HS-5 (cell line): ENCODE measurements around the gene MKX.
"Not testable (repeated sequence)": the region's sequence is repeated elsewhere in the genome, so short reads cannot be mapped to it uniquely, and the experiment has no call there.

ENCODE experiments used
- DNase-seq: peaks from one replicate; pipeline ENCODE4 v3.0.0-alpha.2; 2012; ENCODE audit warnings: low read depth

MKX gene

GRCh38 chr10:27692663-27693062 is 53.0 kb downstream of the MKX start:
- DNase-seq, result no peak

GRCh38 chr10:27688991-27689390 is 56.6 kb downstream of the MKX start:
- no peak for DNase-seq

GRCh38 chr10:27688276-27688675 is 57.3 kb downstream of the MKX start:
- no peak for DNase-seq

GRCh38 chr10:27687743-27688142 is 57.9 kb downstream of the MKX start:
- DNase-seq, result no peak

- DNase-seq, result no peak
Observed at GRCh38 chr10:27687326-27687725, 58.3 kb downstream of the MKX start.

GRCh38 chr10:27685681-27686080 is 59.9 kb downstream of the MKX start:
- DNase-seq, result no peak

- no peak for DNase-seq
Observed at GRCh38 chr10:27683226-27683625, 62.4 kb downstream of the MKX start.

GRCh38 chr10:27681795-27682194 is 63.8 kb downstream of the MKX start:
- not testable (repeated sequence) for DNase-seq

- DNase-seq, result no peak
Observed at GRCh38 chr10:27680691-27681605, 64.7 kb downstream of the MKX start.

GRCh38 chr10:27680006-27680557 is 65.5 kb downstream of the MKX start:
- no peak for DNase-seq

- no peak for DNase-seq
Observed at GRCh38 chr10:27679369-27679912, 66.2 kb downstream of the MKX start.

GRCh38 chr10:27678166-27678565 is 67.5 kb downstream of the MKX start:
- no peak for DNase-seq

GRCh38 chr10:27673065-27673464 is 72.6 kb downstream of the MKX start:
- no peak for DNase-seq

GRCh38 chr10:27671821-27672220 is 73.8 kb downstream of the MKX start:
- DNase-seq, result no peak

- no peak for DNase-seq
Observed at GRCh38 chr10:27664461-27664860, 81.2 kb downstream of the MKX start.

GRCh38 chr10:27663621-27664020 is 82.0 kb downstream of the MKX start:
- no peak for DNase-seq

GRCh38 chr10:27661514-27662286 is 83.9 kb downstream of the MKX start:
- peak; percentile 52 for DNase-seq

- no peak for DNase-seq
Observed at GRCh38 chr10:27660711-27661110, 84.9 kb downstream of the MKX start.

- no peak for DNase-seq
Observed at GRCh38 chr10:27660268-27660667, 85.4 kb downstream of the MKX start.

- no peak for DNase-seq
Observed at GRCh38 chr10:27659786-27660185, 85.8 kb downstream of the MKX start.

GRCh38 chr10:27658788-27659187 is 86.8 kb downstream of the MKX start:
- DNase-seq, result no peak

- DNase-seq, result no peak
Observed at GRCh38 chr10:27655296-27655695, 90.3 kb downstream of the MKX start.

- DNase-seq, result no peak
Observed at GRCh38 chr10:27654284-27654683, 91.3 kb downstream of the MKX start.
